WTC11 (cell line): ENCODE measurements around the gene ACACA. TPM values are rescaled to one million over a fixed set of nuclear protein-coding genes. Genes with fewer than 3 reads are reported as not detected.

Experiments used
- ATAC-seq: fragments of 200-7000 bp; cut with Tn5 transposase; 2 replicates; pipeline ENCODE4 v1.10.0; 2021; ENCODE audit warnings: mild to moderate bottlenecking, moderate library complexity
- CTCF ChIA-PET: fragments of 300-600 bp; sonication (Branson Sonifier 250); formaldehyde crosslinking; loops from one replicate; lab custom pipeline; 2021; ENCODE audit warnings: antibody characterized with exemption; lab: Charles Lee
- POLR2A ChIA-PET: fragments of 350-600 bp; sonication (Branson Sonifier 250); formaldehyde crosslinking; loops from one replicate; lab custom pipeline; 2021; ENCODE audit warnings: antibody characterized with exemption; lab: Charles Lee
- DNase-seq: peaks from one replicate; pipeline ENCODE4 v3.0.0; 2021; ENCODE audit warnings: low spot score
- H3K27ac Mint-ChIP-seq: 2 replicates; pipeline ENCODE4 v1.8.0; 2021; ENCODE audit warnings: mixed read lengths
- H3K27me3 Mint-ChIP-seq: 2 replicates; pipeline ENCODE4 v1.8.0; 2021; ENCODE audit warnings: low read depth, mild to moderate bottlenecking, moderate library complexity, mixed read lengths
- H3K36me3 Mint-ChIP-seq: 2 replicates; pipeline ENCODE4 v1.8.0; 2021; ENCODE audit warnings: mixed read lengths
- H3K4me1 Mint-ChIP-seq: 2 replicates; pipeline ENCODE4 v1.8.0; 2022; ENCODE audit warnings: mixed read lengths
- H3K4me3 Mint-ChIP-seq: 2 replicates; pipeline ENCODE4 v1.8.0; 2021; ENCODE audit warnings: mild to moderate bottlenecking, moderate library complexity, mixed read lengths
- H3K9me3 Mint-ChIP-seq: 2 replicates; pipeline ENCODE4 v1.8.0; 2021; ENCODE audit warnings: mixed read lengths
- AR ChIP-seq: fragments of 250-450 bp; sonication (Bioruptor Pico); IDR thresholded peaks from 2 replicates; pipeline ENCODE4 v1.9.0; 2021; ENCODE audit warnings: mild to moderate bottlenecking
- ATF1 ChIP-seq: sonication (generic); formaldehyde crosslinking; IDR thresholded peaks from 2 replicates; pipeline ENCODE4 v1.8.1; 2023; ENCODE audit warnings: mild to moderate bottlenecking, moderate library complexity, missing genetic modification reagents
- CREM ChIP-seq: sonication (generic); formaldehyde crosslinking; IDR thresholded peaks from 2 replicates; pipeline ENCODE4 v1.8.1; 2022; ENCODE audit warnings: mild to moderate bottlenecking, missing genetic modification reagents, moderate library complexity
- ELF4 ChIP-seq: sonication (generic); formaldehyde crosslinking; IDR thresholded peaks from 2 replicates; pipeline ENCODE4 v1.8.1; 2022; ENCODE audit warnings: low read depth, mild to moderate bottlenecking, moderate library complexity, missing genetic modification reagents
- EMX1 ChIP-seq: fragments of 250-450 bp; sonication (Bioruptor Pico); IDR thresholded peaks from 2 replicates; pipeline ENCODE4 v1.8.0; 2021; ENCODE audit warnings: mild to moderate bottlenecking
- ESRRA ChIP-seq: sonication (generic); formaldehyde crosslinking; IDR thresholded peaks from 2 replicates; pipeline ENCODE4 v1.8.1; 2022; ENCODE audit warnings: mild to moderate bottlenecking, missing genetic modification reagents, borderline replicate concordance
- FOXJ3 ChIP-seq: sonication (generic); formaldehyde crosslinking; IDR thresholded peaks from 2 replicates; pipeline ENCODE4 v1.9.0; 2021; ENCODE audit warnings: missing genetic modification reagents, mild to moderate bottlenecking, borderline replicate concordance
- FOXP1 ChIP-seq: sonication (generic); formaldehyde crosslinking; IDR thresholded peaks from 2 replicates; pipeline ENCODE4 v1.8.0; 2022; ENCODE audit warnings: missing genetic modification reagents, mild to moderate bottlenecking, moderate library complexity, borderline replicate concordance
- GABPB1 ChIP-seq: sonication (generic); formaldehyde crosslinking; IDR thresholded peaks from 2 replicates; pipeline ENCODE4 v1.8.1; 2023; ENCODE audit warnings: mild to moderate bottlenecking, missing genetic modification reagents
- GRHL2 ChIP-seq: fragments of 250-450 bp; sonication (Bioruptor Pico); IDR thresholded peaks from 2 replicates; pipeline ENCODE4 v1.8.0; 2022; ENCODE audit warnings: mild to moderate bottlenecking, moderate library complexity; ENCODE audit not compliant: insufficient replicate concordance, severe bottlenecking
- MLX ChIP-seq: sonication (generic); formaldehyde crosslinking; IDR thresholded peaks from 2 replicates; pipeline ENCODE4 v1.8.1; 2023; ENCODE audit warnings: mild to moderate bottlenecking, missing genetic modification reagents, moderate library complexity
- SMAD3 ChIP-seq: sonication (generic); formaldehyde crosslinking; IDR thresholded peaks from 2 replicates; pipeline ENCODE4 v1.8.0; 2022; ENCODE audit warnings: missing genetic modification reagents, mild to moderate bottlenecking, borderline replicate concordance
- SOX15 ChIP-seq: fragments of 250-450 bp; sonication (Bioruptor Pico); IDR thresholded peaks from 2 replicates; pipeline ENCODE4 v1.9.0; 2021; ENCODE audit warnings: mild to moderate bottlenecking
- TEAD4 ChIP-seq: sonication (generic); formaldehyde crosslinking; IDR thresholded peaks from 2 replicates; pipeline ENCODE4 v1.8.0; 2022; ENCODE audit warnings: mild to moderate bottlenecking, missing genetic modification reagents
- USF1 ChIP-seq: sonication (generic); formaldehyde crosslinking; IDR thresholded peaks from 2 replicates; pipeline ENCODE4 v1.8.0; 2022; ENCODE audit warnings: mild to moderate bottlenecking, missing genetic modification reagents
- ZBTB43 ChIP-seq: sonication (generic); formaldehyde crosslinking; IDR thresholded peaks from 2 replicates; pipeline ENCODE4 v1.8.1; 2023; ENCODE audit warnings: mild to moderate bottlenecking, missing genetic modification reagents
- ZMAT4 ChIP-seq: fragments of 250-450 bp; sonication (Bioruptor Pico); IDR thresholded peaks from 2 replicates; pipeline ENCODE4 v1.9.0; 2021; ENCODE audit warnings: mild to moderate bottlenecking
- ZNF232 ChIP-seq: sonication (generic); formaldehyde crosslinking; IDR thresholded peaks from 2 replicates; pipeline ENCODE4 v1.8.0; 2022; ENCODE audit warnings: mild to moderate bottlenecking, missing genetic modification reagents
- ZNF281 ChIP-seq: sonication (generic); formaldehyde crosslinking; IDR thresholded peaks from 2 replicates; pipeline ENCODE4 v1.8.0; 2023; ENCODE audit warnings: mild to moderate bottlenecking, missing genetic modification reagents
- ZNF317 ChIP-seq: sonication (generic); formaldehyde crosslinking; IDR thresholded peaks from 2 replicates; pipeline ENCODE4 v1.8.1; 2023; ENCODE audit warnings: low read depth, mild to moderate bottlenecking, moderate library complexity, missing genetic modification reagents, borderline replicate concordance
- ZNF416 ChIP-seq: fragments of 250-450 bp; sonication (Bioruptor Pico); IDR thresholded peaks from 2 replicates; pipeline ENCODE4 v1.9.0; 2021; ENCODE audit warnings: mild to moderate bottlenecking, inconsistent platforms
- ZNF423 ChIP-seq: fragments of 250-450 bp; sonication (Bioruptor Pico); IDR thresholded peaks from 2 replicates; pipeline ENCODE4 v2.1.2; 2022; ENCODE audit warnings: mild to moderate bottlenecking, moderate library complexity
- total RNA-seq: library from RNA; stranded (reverse); gene quantifications from 3 replicates; pipeline ENCODE4 v1.2.3, GENCODE V29; 2021

ACACA gene
- total RNA-seq, 1 experiment from 2014 or later, result 167 TPM

- TF ChIP-seq ZNF281 (CRISPR knock-in tag) (no peak), MLX (CRISPR knock-in tag) (no peak)
These were observed 350.0 kb downstream of the ACACA start (continued) for GRCh38 chr17:37056622-37057021.

- Mint-ChIP-seq H3K27ac (no peak overlapping the region), H3K4me1 (peaks cover 29% of the 10 kb centered on the region), H3K36me3 (no peaks in the 10 kb centered on the region; the same call in 1 of the 2 replicates), H3K9me3 (no peaks in the 10 kb centered on the region), H3K4me3 (no peak overlapping the region), H3K27me3 (no peaks in the 10 kb centered on the region)
- ChIA-PET POLR2A (no interaction called here), CTCF (interaction anchor here (0.6 kb wide), 1 partner anchor 197 kb away, joined by 3 read pairs; no protein-coding TSS in a partner anchor)
- peak; percentile 58 for ATAC-seq
- DNase-seq, result no peak
- TF ChIP-seq ZBTB43 (CRISPR knock-in tag) (no peak), TEAD4 (CRISPR knock-in tag) (no peak), ZMAT4 (CRISPR knock-in tag) (no peak), SMAD3 (CRISPR knock-in tag) (no peak), ZNF423 (CRISPR knock-in tag) (no peak), FOXP1 (CRISPR knock-in tag) (no peak), ZNF317 (no peak), GRHL2 (CRISPR knock-in tag) (no peak), FOXJ3 (CRISPR knock-in tag) (no peak), SOX15 (CRISPR knock-in tag) (no peak), GABPB1 (no peak), EMX1 (no peak), ELF4 (no peak), AR (CRISPR knock-in tag) (no peak), ZNF416 (no peak), ZNF232 (CRISPR knock-in tag) (no peak), CREM (no peak), ATF1 (CRISPR knock-in tag) (no peak), ESRRA (CRISPR knock-in tag) (no peak), USF1 (CRISPR knock-in tag) (no peak)
These were observed 351.7 kb downstream of the ACACA start for GRCh38 chr17:37054894-37055293.
